SU-DHL-6 (cell line): ENCODE measurements around the gene MAPK8IP1.
A peak's percentile ranks its signal among the peaks of the same experiment; 100 is the strongest.

Source experiments
- H2AFZ ChIP-seq: fragments of 200-600 bp; sonication (generic); 2 replicates; pipeline ENCODE4 v1.6.1; 2014; ENCODE audit warnings: low read depth, mild to moderate bottlenecking, moderate library complexity, mixed read lengths, antibody characterized with exemption, low read length; ENCODE audit not compliant: severe bottlenecking
- H3F3A ChIP-seq: fragments of 200-600 bp; shearing (Covaris generic); 2 replicates; pipeline ENCODE4 v1.6.0; 2016; ENCODE audit warnings: antibody characterized with exemption, mild to moderate bottlenecking; ENCODE audit not compliant: insufficient read depth
- H3K27ac ChIP-seq: fragments of 200-600 bp; sonication (generic); 2 replicates; pipeline ENCODE4 v1.5.1; 2016; ENCODE audit warnings: low read depth, mild to moderate bottlenecking, low read length, moderate library complexity, mixed read lengths
- H3K27me3 ChIP-seq: fragments of 200-600 bp; sonication (generic), shearing (Covaris generic); 2 replicates; pipeline ENCODE4 v1.6.0; 2014; ENCODE audit warnings: mild to moderate bottlenecking, low read length
- H3K36me3 ChIP-seq: fragments of 200-600 bp; sonication (generic); 2 replicates; pipeline ENCODE4 v1.6.1; 2014; ENCODE audit warnings: mild to moderate bottlenecking, low read length, mixed read lengths
- H3K4me2 ChIP-seq: fragments of 300-600, 200-600 bp; shearing (Covaris generic), sonication (generic); 2 replicates; pipeline ENCODE4 v1.6.0; 2014; ENCODE audit warnings: low read length, low read depth, mild to moderate bottlenecking; ENCODE audit not compliant: poor library complexity, severe bottlenecking
- H3K4me3 ChIP-seq: fragments of 200-600 bp; sonication (generic); 2 replicates; pipeline ENCODE4 v1.5.1; 2014; ENCODE audit warnings: antibody characterized with exemption, low read length, mild to moderate bottlenecking, mixed read lengths; ENCODE audit not compliant: insufficient read depth, poor library complexity, severe bottlenecking
- H3K79me2 ChIP-seq: fragments of 200-600 bp; sonication (generic); 2 replicates; pipeline ENCODE4 v1.6.1; 2014; ENCODE audit warnings: mild to moderate bottlenecking, low read length, moderate library complexity; ENCODE audit not compliant: insufficient read depth
- H3K9ac ChIP-seq: fragments of 200-600 bp; sonication (generic); 2 replicates; pipeline ENCODE4 v1.7.0; 2014; ENCODE audit warnings: mild to moderate bottlenecking, low read length
- H3K9me2 ChIP-seq: fragments of 200-600 bp; sonication (generic); replicated peaks from 2 replicates; pipeline ENCODE4 v1.6.1; 2014; ENCODE audit warnings: low read length; ENCODE audit not compliant: insufficient read depth
- H3K9me3 ChIP-seq: fragments of 200-600 bp; sonication (generic); 2 replicates; pipeline ENCODE4 v1.6.1; 2014; ENCODE audit warnings: low read length, mixed read lengths; ENCODE audit not compliant: insufficient read depth
- H4K20me1 ChIP-seq: fragments of 200-600 bp; sonication (generic); 2 replicates; pipeline ENCODE4 v1.6.1; 2014; ENCODE audit warnings: low read depth, mild to moderate bottlenecking, antibody characterized with exemption, low read length, moderate library complexity, mixed read lengths
- CTCF ChIP-seq: fragments of 200-600 bp; sonication (generic); IDR thresholded peaks from one replicate; pipeline ENCODE4 v1.5.1; 2017; ENCODE audit warnings: antibody characterized with exemption, mild to moderate bottlenecking, low read length, moderate library complexity; ENCODE audit not compliant: insufficient read depth, poor library complexity, severe bottlenecking
- EZH2phosphoT487 ChIP-seq: fragments of 200-600 bp; sonication (generic), shearing (Covaris generic); conservative IDR thresholded peaks from 2 replicates; pipeline ENCODE4 v1.6.1; 2018; ENCODE audit warnings: mild to moderate bottlenecking, antibody characterized with exemption, low read length, moderate library complexity, mixed read lengths

The MAPK8IP1 gene

DNA sequence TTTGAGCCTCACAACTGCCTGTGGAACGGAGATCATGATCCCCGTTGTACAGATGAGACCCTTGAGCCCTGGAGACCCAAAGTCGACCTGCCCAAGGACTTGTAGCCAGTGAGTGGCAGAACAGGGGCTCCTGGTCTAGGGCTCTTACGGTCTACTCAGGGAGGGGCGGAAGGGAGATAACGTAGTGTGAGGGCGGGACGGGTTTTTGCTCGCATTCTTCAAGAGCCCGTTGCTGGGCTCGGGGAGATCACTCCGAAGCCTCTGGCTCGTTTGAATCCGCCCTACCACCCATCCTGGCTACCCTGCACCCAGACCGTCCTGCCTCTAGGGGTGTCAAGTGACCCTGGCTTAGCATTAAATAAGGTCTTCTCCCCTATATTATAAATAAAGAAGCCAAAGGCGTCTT is 37.5 kb upstream of the MAPK8IP1 start:
- Histone ChIP-seq H3F3A (no peaks in the 10 kb centered on the region), H2AFZ (peak overlapping the region; percentile 90), H3K27ac (0 out of 2 replicates have a peak overlapping the region, but pooled peaks have one; percentile 5)

DNA sequence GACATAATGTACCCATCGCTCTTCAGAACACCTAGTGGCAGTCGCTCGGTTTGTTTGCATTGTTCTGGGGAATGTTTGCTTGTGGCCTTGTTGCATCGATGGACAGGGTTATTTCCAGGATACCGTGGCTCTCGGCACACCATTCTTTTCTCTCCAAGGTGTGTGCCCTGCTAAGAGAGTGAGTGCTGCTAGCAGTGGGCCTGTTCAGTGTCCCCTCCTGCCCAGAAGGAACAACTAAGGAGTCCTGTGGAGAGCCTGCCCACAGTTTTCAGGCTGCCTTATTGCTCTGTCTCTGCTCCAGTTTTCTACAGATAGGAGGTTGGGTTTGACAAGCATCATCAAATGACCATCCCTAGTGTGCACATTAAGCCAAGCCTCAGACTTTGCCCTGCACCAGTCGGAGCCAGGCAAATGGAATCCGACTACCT is 36.8 kb upstream of the MAPK8IP1 start:
- peak overlapping the region; percentile 87 for H3K9ac ChIP-seq
- no peaks in the 10 kb centered on the region for H3F3A ChIP-seq
- peak overlapping the region; percentile 65 for H3K4me2 ChIP-seq
- no peaks in the 10 kb centered on the region for H3K36me3 ChIP-seq
- H3K9me2 ChIP-seq: no peaks in the 10 kb centered on the region
- H3K27ac ChIP-seq: no peak overlapping the region
- no peak overlapping the region for H2AFZ ChIP-seq
- no peaks in the 10 kb centered on the region for H3K27me3 ChIP-seq
- TF ChIP-seq CTCF (no peak), EZH2phosphoT487 (no peak)
- peaks cover 14% of the 10 kb centered on the region for H3K79me2 ChIP-seq
- H3K9me3 ChIP-seq: no peaks in the 10 kb centered on the region
- H4K20me1 ChIP-seq: peaks cover 5% of the 10 kb centered on the region; the same call in 1 of the 2 replicates
- H3K4me3 ChIP-seq: peak overlapping the region; percentile 83

More for the DNA sequence above, 37.5 kb upstream of the MAPK8IP1 start:
- Histone ChIP-seq H3K9me2 (no peaks in the 10 kb centered on the region), H3K4me3 (peak overlapping the region; percentile 83), H3K79me2 (peaks cover 8% of the 10 kb centered on the region), H3K27me3 (no peaks in the 10 kb centered on the region), H4K20me1 (no peaks in the 10 kb centered on the region), H3K4me2 (peak overlapping the region; percentile 65), H3K36me3 (no peaks in the 10 kb centered on the region), H3K9ac (peak overlapping the region; percentile 87), H3K9me3 (no peaks in the 10 kb centered on the region)
- TF ChIP-seq CTCF (peak; percentile 12), EZH2phosphoT487 (no peak)

DNA sequence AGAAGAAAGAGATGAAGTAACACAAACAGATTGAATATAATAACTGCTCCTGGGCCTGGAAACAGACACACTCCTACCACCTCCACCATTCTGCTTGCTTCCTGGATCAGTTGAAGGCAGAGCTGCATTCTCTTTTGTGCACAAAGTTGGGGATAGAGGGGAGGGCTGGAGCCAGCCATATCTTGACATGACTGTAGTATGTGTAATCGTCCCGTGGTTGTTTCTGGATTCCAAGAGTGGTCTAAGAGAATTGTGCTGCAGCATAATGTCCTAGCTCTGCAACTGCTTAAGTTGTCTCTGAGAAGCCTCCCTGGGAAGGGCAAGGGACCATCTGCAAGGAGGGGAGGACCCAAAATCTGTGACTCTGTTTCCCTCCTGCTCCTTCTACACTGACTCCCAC is 35.0 kb upstream of the MAPK8IP1 start:
- Histone ChIP-seq H2AFZ (no peak overlapping the region), H4K20me1 (peaks cover 7% of the 10 kb centered on the region; the same call in 1 of the 2 replicates), H3K9ac (no peak overlapping the region), H3K27ac (no peak overlapping the region), H3K4me3 (no peak overlapping the region), H3K36me3 (no peaks in the 10 kb centered on the region), H3K4me2 (no peak overlapping the region), H3K9me3 (no peaks in the 10 kb centered on the region), H3K27me3 (no peaks in the 10 kb centered on the region), H3K79me2 (peaks cover 22% of the 10 kb centered on the region), H3F3A (no peaks in the 10 kb centered on the region), H3K9me2 (no peaks in the 10 kb centered on the region)
- TF ChIP-seq CTCF: no peak
- no peak for TF ChIP-seq EZH2phosphoT487
